GM18873 (cell line): Measurements from ENCODE around the gene ZNF117.
"Not testable (repeated sequence)": the region's sequence is repeated elsewhere in the genome, so short reads cannot be mapped to it uniquely, and the experiment has no call there.

Experiments used
- ATAC-seq: cut with Tn5 transposase; IDR thresholded peaks from one replicate; pipeline ENCODE4 v1.9.1; 2021; ENCODE audit warnings: mild to moderate bottlenecking, moderate library complexity, moderate number of reproducible peaks; ENCODE audit not compliant: unreplicated experiment, low FRiP score

Gene ZNF117

GRCh38 chr7:64990936-64991335, at the start of gene ZNF117:
Gene ZNF117, minus strand, starts transcription at chr7:64991036.
- ATAC-seq = no peak

- ATAC-seq = not testable (repeated sequence)
Observed at GRCh38 chr7:65038767-65039166, 47.9 kb upstream of the ZNF117 start.

- ATAC-seq = peak; percentile 72
Observed at GRCh38 chr7:65037740-65038688, 47.2 kb upstream of the ZNF117 start.

GRCh38 chr7:65036526-65036925, 45.7 kb upstream of the ZNF117 start:
- ATAC-seq = not testable (repeated sequence)

GRCh38 chr7:65035469-65035868, 44.6 kb upstream of the ZNF117 start:
- not testable (repeated sequence) for ATAC-seq

- not testable (repeated sequence) for ATAC-seq
Observed at GRCh38 chr7:65034120-65034782, 43.4 kb upstream of the ZNF117 start.

- not testable (repeated sequence) for ATAC-seq
Observed at GRCh38 chr7:65033391-65033790, 42.6 kb upstream of the ZNF117 start.

- not testable (repeated sequence) for ATAC-seq
Observed at GRCh38 chr7:65025023-65025422, 34.2 kb upstream of the ZNF117 start.

- not testable (repeated sequence) for ATAC-seq
Observed at GRCh38 chr7:65020978-65021377, 30.1 kb upstream of the ZNF117 start.

GRCh38 chr7:65009881-65010280, 19.0 kb upstream of the ZNF117 start:
- not testable (repeated sequence) for ATAC-seq

GRCh38 chr7:65009394-65009793, 18.6 kb upstream of the ZNF117 start:
- ATAC-seq = not testable (repeated sequence)

GRCh38 chr7:65007036-65007435, 16.2 kb upstream of the ZNF117 start:
- ATAC-seq = not testable (repeated sequence)

- peak; percentile 100 for ATAC-seq
Observed at GRCh38 chr7:65006094-65006992, 15.5 kb upstream of the ZNF117 start, which contains the start of gene ERV3-1. Gene ERV3-1, minus strand, starts transcription at chr7:65006687. Its CDS starts 13,661 bp downstream, at chr7:64993026.

GRCh38 chr7:65004575-65004974, 13.7 kb upstream of the ZNF117 start:
- no peak for ATAC-seq

GRCh38 chr7:65002972-65003585, 12.2 kb upstream of the ZNF117 start:
- ATAC-seq = no peak

GRCh38 chr7:65001291-65001814, 10.5 kb upstream of the ZNF117 start:
- ATAC-seq = no peak

GRCh38 chr7:64999165-65000004, 8.5 kb upstream of the ZNF117 start:
- ATAC-seq = no peak

GRCh38 chr7:64998865-64999164, 8.0 kb upstream of the ZNF117 start:
- ATAC-seq = no peak

- ATAC-seq = no peak
Observed at GRCh38 chr7:64997927-64998391, 7.1 kb upstream of the ZNF117 start.
